GM19025 (cell line): ENCODE measurements around the gene BMPR1B.
"Not testable (repeated sequence)": the region's sequence is repeated elsewhere in the genome, so short reads cannot be mapped to it uniquely, and the experiment has no call there.

Experiments
- ATAC-seq: cut with Tn5 transposase; IDR thresholded peaks from one replicate; pipeline ENCODE4 v1.9.1; 2021; ENCODE audit warnings: mild to moderate bottlenecking, low read depth, moderate library complexity; ENCODE audit not compliant: unreplicated experiment

BMPR1B gene

DNA sequence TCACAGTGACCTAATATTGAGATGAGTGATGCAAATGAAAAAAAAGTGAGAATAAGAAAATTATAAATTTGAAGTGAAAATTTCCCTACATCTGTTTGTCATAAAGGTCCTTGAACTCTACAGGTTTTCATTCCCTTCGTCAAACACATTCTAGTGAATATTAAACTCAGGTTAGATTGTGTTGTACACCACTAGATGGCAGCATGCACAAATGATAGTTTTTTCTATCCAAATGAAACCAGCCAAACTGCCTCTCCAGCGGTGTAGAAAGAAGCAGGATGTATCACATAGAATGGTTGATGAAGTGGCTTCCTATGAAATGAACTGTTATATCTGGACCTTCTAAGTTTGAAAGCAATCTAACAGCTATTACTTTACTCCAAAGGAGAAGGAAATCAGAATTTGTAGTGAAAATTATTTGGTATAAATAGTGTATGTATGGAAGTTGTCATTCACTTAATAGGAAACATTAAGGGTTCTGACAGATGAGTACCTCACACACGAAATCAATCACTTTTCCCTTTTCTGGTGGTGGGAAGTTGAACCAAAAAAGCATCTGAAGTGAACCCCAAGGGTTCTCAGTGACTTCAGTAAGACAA lies 408.3 kb downstream of the BMPR1B start:
- ATAC-seq = peak; percentile 61

DNA sequence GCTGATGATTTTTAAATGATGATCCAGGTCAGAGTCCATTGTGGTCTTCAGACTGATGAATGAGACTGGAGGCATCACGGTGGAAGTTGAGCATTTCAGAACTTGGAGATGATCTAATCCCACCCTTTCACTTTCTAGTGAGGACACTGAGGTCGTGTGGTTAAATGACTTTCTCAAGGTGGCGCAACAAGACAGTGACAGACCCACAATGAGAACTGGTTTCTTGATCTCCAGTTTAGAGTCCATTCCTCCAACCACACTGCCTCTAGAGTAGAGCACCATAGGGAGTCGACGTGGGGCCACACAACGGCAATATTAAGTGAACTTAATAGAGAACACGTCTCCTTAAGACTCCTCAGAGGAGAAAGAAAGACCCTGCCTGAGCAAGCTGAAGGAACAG lies 410.1 kb downstream of the BMPR1B start:
- ATAC-seq = no peak

DNA sequence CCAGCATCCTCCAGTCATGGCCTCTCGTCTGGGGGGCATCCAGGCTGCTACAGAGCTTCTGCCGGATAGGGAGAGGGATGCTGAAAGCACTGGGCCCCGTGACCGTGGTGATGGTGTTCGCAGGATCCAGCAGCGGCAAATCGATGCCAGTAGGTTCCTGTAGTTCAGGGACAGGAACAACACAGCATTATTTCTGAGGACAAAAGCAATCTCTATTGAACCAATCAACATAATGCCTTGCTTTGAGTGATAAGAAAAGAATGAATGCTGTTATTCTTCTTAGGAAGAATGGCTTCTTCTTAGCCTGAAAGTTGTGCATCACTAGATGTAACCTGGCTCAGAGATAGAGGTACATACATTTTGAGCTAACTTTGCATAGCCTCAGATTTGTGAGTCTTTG lies 412.4 kb downstream of the BMPR1B start:
- ATAC-seq = no peak

DNA sequence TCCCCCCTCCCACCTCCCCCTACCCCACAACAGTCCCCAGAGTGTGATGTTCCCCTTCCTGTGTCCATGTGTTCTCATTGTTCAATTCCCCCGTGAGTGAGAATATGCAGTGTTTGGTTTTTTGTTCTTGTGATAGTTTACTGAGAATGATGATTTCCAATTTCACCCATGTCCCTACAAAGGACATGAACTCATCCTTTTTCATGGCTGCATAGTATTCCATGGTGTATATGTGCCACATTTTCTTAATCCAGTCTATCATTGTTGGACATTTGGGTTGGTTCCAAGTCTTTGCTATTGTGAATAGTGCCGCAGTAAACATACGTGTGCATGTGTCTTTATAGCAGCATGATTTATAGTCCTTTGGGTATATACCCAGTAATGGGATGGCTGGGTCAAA lies 413.6 kb downstream of the BMPR1B start:
- ATAC-seq = not testable (repeated sequence)

DNA sequence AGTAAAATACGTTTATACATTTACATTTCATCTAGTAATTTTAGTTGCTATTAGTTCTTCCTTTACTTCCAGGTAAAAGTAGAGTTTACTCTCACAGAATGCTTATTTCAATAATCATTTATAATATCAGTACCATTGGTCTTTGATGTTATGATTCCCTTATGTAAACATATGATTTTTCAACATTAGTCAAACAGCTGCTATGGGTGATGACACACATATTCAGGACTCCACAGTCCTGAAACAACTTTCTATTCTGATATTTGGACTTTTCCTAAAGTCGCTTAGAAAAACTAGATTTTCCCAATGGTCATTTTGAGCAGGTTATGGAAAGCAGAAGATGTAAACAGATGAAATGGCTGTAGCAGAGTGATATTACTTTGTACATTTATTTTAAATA lies 421.2 kb downstream of the BMPR1B start:
- ATAC-seq = no peak

DNA sequence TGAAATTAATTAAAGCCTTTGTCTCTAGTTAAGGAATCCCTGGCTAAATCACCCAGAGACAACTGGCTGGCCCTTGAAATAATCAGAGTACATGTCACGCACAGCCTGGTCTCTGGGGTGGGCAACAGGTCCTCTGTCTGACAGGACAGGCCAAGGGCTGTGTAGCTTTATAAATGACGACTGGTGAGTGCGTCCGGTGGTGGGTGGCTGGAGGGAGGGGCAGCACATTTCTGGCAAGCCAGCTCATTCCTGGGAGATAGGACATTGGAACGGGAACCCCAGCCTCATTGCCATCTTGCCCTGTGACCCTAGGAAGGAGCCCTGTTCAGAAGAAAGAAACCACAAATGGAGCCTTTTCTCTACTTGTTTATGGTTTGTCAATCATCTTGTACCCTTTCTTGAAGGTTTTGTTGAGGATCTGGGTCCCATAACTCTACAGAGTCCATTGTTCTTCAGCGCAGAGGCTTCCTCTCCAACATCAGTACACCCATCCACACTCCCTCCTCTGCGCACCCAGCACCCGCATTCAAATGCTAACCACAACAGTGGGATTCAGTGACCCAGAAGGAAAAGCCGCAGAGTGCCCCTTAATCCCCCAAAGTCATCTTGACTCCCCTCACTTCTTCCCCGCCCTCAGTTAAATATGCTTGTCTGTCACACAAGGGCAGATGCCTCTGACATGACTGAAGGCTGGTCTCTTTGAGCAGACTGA lies 422.9 kb downstream of the BMPR1B start:
- ATAC-seq = no peak

DNA sequence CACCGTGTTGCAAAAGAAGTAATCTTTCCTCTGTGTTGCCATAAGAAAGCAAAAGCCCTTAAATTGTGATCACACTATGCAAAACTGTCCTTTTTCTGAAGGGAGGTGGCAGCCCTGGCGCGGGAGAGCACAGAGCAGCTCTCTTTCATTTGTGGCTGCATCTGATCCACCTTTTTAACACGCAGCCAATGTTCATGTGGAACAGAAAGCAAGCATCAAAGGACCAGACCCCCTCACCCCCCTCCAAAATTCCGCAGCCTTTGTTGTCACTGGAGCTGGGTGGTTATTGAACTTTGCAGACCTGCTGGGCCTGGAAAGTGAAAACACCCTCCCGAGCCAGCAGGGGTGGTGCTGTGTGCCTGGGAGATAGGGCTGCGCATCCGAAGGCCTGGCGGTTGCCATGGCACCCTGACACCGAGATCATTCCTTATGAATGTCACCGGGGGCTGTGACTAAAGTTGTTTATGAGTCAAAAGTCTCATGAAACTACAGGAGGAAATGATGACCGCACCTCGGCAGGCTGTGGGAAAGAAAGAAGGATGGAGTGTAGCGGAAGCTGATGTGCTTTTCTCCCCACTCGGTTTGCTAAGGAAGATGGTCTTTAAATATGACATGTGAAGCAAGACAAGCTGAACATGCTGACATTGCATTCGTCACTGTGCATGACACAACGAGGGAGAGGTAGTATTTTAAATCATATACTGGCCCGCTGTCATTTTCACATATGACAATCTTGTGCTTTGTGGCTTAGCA lies 423.7 kb downstream of the BMPR1B start:
- no peak for ATAC-seq

DNA sequence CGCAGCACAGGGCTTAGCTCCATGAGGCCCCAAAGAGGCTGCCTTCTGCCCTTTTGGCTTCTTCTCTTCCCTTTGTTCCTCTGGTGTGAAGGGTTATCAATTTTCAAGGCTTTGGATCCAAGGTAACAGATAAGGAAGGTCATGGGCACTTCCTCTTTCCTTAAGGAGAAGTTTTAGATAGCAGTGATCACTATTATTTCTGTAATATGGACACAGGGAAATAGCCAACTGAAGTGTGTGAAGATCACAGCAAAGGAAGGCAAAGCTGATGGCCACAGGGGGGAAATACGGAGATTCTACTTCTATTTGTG lies 424.2 kb downstream of the BMPR1B start:
- no peak for ATAC-seq

DNA sequence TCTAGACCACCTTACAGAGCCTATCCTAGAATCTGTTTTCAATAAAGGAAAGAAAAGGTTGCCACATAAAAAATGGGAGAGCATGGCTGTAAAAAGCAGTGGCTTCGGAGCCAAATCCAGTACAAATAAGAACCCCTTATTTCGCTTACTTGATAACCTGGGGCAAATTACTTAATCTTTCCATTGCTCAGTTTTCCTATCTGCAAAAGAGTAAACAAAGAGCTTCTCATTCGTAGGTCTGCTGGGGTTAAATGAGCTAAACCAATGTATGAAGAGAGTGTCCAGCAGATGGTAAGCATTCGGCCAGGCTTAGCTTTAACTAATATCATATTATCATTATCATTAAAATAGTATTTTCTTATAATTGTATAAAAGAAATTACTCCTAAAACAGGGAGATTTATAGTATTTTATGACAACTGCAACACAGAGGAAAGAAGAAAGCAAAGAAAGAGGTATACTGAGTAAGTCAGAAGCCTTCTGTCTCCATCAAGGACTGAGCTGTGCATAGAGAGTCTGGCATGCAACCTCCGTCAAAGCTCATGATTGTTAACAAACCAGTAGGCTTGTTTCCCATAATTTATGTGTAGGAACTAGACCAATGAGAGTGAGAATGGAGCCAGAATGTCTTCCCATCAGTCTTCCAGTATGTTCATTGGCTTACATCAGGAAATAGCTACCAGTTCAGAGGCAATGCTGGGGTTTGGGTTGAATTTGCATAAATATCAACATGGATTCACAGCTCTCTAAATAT lies 426.1 kb downstream of the BMPR1B start:
- ATAC-seq = no peak

DNA sequence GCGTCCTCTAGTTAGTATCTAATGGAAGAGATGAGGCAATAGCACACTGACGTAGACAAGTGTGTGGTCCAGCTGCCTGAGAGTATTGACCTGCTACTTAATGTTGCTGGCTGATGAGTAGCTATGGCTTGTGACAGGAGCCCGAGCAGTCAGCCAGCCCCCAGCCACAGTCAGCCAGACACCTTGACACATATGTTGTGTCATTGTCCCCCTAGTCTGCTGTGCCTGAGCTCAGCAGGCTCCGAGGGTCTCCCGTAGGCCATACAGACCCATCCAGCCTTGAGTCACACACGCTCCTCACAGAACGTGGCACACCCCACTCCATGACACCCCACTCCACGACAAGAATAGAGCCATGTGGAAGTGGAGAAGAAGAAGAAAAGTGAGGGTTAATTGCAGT lies 428.9 kb downstream of the BMPR1B start:
- no peak for ATAC-seq

DNA sequence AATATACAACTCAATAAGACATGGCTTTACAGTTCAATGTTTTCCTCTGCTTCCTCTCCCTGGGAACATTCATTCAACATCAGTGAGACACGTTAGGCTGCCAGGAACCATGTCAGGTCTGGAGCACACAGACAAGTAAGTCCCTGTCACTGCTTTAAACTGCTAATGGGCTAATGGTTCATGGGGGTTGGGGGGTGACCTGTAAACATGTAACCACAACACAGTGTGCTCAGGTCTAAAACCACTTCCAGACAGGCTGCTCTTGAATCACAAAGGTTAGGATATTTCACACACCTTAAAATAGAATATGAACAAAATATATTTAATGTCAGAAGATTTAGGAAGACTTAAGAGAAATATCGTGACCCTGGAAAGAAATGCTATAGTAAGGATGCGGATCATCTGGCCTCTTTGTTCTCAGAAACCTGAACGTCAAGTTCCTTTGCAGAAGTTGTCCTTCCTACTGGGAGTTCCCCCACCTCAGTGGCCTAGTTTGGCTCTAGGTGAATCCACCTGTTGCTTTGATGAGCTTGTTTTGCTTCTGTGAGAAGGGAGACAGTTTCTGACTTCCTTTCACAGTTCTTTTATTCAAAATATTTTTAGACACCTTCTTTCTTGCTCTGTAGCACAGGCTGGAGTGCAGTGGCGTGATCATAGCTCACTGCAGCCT lies 431.1 kb downstream of the BMPR1B start:
- no peak for ATAC-seq

DNA sequence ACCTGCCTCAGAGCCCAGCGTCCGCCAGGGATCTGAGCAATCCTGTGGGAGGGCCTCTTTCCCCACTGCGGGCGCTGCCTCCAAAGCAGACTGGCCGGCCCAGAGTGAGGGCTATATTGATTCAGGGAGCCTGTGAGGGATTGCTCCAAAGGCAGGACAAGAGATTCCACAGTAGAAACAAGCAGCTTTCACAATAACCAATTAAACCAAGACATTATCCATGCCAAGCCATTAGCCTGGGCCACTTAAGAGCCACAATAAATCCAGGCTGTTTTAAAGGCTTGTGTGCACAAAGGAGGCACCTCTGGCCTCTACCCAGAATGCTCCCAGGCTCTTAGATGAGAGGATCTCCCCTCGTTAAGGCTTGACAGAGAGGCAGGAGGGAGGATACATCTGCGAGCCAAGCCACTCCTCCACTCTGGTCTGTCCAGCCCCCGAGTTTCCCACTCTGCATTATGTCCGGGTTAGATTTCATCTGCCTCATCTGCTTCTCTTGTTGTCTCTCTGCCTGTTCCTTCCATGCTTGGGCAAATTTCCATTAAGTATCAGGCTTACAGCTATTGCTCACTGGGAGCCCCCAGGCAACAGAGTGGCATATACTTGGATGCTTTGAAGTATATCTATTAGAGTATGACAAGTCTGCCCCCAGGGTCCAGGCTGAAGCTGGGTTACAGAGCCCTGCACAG lies 433.1 kb downstream of the BMPR1B start:
- ATAC-seq = no peak

DNA sequence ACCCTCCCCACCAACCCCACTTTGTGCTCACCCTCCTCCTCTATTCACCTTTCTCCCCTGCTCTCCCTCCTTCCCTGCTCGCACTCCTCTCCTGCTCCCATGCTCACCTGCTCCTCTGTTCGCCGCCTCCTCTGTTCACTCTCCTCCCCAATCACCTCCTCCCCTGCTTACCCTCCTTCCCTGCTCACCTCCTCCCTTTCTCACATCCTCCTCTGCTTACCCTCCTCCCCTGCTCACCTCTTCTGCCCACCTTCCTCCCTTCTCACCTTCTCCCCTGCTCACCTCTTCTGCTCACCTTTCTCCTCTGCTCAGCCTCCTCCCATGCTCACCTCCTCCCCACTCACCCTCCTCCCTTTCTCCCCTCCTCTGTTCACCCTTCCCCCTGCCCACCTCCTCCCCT lies 433.8 kb downstream of the BMPR1B start:
- ATAC-seq = no peak

DNA sequence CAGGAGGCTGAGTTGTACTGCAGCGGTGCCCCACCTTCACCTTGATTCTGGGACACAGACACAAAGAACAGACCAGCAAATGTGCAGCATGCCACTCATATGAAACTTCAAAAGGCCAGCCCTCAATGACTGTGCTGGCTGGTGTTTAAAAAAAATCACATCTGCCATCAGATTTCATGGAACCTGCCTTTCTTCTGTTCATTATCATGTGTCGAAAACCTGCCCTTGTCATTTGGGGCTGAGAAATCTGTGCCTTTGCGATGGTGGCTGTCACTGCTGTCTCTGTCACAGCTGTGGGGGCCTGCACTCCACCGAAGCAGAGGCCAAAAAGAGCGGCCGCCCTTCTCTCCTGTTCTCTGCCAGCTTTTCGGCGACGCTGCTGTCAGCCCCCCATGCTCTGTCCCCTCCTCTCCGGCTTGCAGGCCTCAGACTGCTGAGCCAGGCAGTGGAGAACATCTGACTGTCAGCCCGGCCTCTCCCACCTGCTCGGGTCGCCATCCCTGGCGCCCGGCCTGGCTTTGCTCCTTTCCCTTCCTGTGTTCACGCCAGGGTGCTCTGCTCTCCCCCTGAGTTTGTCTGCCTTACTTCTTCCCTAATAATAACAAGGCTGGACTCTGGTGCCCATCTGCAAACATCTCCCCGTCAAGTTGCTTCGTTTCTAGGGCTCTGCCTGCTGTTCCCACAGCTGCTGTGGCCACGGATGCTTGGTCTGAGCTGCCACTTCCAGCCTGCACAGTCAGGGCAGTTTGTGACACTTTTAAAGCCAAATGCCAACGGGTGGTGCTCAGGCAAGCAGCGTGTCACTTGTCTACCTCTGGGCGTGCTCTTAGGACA lies 435.9 kb downstream of the BMPR1B start:
- no peak for ATAC-seq

DNA sequence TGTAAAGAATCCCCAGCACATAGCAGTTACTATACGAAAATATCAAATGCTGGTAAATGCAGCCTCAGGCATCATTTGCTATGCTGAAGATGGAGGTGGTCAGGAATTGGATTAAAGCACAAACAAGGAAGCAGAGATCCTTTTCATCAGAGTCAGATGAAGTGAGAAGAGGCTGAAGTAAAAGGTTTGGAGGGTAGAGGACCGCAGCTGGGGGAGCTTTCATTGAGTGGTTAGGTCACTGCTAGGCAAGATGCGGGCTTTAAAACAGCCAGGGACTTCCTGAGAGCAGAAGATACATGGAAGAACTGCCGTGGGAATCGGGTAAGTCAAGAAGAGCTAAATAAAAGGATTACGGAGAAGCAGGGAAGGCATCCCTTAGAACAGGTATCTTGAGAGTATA lies 439.6 kb downstream of the BMPR1B start:
- ATAC-seq = no peak

DNA sequence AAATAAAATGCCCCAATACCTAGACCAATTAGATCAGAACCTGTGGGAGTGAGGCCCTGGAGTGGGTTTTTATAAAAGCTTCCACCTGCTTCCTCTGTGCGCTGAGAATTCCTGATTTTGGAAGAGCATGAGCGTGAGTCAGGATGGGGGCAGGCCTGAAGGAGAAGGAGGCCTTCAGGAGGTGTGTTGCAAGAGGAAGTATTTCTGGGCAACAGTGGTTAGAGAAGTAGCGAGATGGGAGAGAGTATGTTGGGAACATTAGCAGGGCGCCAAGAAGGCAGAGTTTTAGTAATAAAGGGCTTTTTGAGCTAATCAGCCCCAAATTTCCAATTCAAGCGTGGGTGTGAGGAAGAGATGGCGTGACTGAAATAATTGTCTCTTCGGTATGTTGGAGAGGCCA lies 441.2 kb downstream of the BMPR1B start:
- no peak for ATAC-seq

DNA sequence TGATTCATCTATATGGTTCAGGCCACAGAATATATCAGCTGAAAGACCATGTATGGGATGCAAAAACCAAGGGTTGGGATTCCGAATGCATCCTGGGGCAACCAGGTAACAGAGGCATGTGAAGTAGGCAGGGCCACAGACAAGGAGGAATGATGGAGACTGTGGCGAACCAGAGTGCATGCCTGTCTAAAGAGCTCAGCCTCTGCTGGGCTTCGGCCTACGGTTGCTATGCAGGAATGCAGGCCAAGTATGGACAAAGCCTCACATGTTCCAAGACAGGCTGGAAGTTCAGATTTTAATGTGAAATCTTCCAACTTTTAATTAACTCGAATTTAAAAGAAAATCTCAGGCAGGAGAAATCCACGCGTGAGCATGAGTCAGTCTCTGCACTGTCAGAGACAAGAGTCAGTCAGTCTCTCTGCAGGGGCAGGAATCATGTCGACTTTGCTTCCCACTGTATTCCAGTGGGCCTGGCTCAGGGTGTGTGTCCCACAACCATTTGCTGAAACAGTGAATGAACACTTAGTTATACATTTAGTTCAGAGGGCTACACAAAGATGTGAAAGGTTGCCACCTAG lies 446.6 kb downstream of the BMPR1B start:
- ATAC-seq = no peak

DNA sequence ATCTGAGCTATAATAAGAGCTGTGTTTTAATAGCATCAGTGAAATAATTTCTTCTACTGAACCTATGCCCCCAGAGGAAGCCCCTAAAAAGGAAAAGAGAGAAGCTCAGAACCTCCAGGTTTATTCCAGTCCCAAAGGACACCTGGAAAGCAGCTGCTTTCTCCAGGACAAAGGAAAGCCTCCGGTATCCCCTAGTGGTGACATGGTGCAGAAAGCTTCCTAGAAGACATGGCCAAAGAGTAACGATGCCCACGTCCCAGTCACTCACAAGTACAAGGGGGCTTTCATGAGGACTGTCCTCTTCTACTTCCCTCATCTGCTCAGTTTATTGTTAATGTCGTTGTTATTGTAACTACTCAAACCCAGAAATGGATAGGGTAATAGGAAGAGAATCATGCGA lies 447.1 kb downstream of the BMPR1B start:
- ATAC-seq = no peak
